ENCODE results near the gene SLC6A6.

The SLC6A6 gene

GRCh38 chr3:14470461-14470860, 68.1 kb downstream of the SLC6A6 start:
- no peak for DNase-seq (ENCODE audit: low read depth in 2 of 2)

DNA sequence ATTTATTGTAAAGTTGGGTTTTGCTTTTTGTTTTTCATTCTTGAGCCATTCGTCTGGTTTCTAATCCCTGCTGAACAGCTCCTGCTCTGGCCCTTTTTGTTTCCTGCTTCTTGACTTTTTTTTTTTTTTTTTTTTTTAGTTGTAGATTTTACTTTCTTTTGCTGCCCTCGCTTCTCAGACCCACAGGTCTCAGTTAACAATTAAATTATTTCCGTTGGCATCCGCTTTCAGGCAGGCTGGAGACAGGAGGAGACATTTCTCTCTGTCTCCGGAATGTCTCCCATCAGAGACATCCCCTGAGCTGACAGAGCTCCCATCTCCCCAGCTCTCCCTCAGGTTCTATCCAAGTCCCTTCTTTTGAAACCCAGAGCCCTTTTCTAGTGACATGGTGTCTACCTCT, 68.6 kb downstream of the SLC6A6 start:
- DNase-seq (ENCODE audit: low read depth in 2 of 2): no peak

- DNase-seq (ENCODE audit: low read depth in 2 of 2): no peak
Measured at GRCh38 chr3:14471690-14472089, 69.3 kb downstream of the SLC6A6 start.

DNA sequence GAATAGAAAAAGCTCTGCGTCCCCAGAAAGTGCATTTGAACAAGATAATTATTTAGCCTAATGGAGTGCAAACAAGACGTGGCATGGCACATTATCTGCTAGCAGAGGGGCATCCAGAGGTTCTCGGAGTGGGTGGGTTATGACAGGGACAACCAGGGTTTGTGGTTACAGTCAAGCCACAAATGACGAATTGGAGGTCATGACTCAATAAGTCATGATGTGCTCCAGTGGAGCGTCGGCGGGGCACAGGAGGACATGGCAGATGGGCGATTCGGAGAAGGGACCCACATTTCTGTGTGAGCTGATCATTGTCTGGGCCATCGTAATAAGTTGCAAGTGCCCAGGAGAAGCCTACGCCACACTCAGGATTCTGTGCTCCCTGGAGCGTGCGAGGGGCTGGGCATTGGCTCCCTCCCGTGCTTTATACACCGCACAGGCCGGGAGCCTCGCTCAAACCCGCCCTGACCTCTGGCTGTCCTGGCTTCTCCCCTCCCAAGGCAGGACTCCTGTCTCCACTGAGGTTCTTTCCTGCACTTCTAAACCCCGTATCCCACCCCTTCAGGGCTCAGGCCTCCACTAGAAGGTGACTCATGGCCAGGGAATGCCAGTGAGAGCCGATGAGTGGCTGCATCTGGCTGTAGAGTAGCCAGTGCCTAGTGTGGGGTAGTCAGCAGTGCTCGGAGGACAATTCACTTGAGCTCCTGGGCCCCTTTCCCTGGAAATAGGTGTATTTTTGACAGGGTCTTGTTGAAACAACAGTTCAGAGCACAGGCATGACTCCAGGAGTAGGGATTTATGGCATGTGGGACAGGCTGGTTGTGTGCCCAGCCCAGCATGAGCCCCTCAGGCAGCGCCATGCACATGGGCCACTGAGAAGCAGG, 70.3 kb downstream of the SLC6A6 start:
- no peak for DNase-seq (ENCODE audit: low read depth in 2 of 2)

DNA sequence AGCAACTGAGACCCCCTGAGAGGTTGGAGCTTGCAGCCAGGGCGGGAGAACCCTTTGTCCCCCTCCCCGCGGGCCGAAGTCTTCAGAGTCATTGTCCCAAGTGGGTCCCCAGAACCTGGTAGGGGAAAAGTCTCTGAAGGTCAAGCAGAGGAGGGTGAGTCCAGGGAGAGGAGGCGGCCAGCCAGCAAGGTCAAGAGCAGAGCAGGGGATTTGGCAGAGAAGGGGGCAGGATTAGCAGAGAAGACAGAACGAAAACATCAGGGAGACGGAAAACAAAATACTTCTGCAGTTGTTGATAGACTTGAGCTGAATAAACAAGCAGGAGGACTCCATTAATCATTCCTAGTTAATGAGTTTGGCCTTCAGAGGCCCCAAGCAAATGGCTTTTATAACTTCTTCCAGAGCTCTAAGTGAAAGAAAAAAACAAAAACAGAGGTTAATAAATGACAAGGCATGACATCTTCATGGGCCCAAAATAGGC, 71.0 kb downstream of the SLC6A6 start:
- no peak for DNase-seq (ENCODE audit: low read depth in 2 of 2)

DNA sequence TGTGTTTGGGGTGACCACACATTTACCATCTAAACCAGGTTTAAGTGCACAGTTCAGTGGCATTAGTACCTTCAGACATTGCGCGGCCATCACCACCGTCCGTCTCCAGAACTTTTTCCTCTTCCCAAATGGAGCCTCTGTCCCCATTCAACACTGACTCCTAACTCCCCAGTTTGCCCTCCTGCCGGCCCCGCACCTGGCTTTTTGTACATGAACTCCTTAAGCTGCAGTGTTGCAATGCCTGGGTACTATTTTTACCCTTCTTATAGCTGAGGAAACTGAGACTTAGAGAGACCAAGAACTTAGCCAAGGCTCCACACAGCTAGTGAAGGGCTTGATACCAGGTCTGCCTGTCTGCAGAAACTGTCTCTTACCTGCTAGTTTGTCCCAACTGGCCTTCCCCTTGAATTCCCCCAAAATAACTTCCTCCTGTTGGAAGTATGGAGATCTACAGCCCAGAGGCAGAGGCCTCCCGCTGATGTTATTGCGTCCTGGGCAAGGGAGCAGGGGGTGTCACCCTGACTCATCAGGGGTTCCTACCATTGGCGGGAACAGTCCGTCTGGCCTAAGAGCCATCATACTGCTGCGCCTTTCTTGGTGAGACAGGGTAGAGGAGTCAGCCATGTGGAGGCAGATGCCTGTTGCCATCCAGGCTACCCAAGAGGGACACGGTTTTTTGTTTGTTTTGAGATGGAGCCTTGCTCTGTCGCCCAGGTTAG, 72.1 kb downstream of the SLC6A6 start:
- no peak for DNase-seq (ENCODE audit: low read depth in 2 of 2)

GRCh38 chr3:14475621-14476020, 73.2 kb downstream of the SLC6A6 start:
- DNase-seq (ENCODE audit: low read depth in 2 of 2): no peak

DNA sequence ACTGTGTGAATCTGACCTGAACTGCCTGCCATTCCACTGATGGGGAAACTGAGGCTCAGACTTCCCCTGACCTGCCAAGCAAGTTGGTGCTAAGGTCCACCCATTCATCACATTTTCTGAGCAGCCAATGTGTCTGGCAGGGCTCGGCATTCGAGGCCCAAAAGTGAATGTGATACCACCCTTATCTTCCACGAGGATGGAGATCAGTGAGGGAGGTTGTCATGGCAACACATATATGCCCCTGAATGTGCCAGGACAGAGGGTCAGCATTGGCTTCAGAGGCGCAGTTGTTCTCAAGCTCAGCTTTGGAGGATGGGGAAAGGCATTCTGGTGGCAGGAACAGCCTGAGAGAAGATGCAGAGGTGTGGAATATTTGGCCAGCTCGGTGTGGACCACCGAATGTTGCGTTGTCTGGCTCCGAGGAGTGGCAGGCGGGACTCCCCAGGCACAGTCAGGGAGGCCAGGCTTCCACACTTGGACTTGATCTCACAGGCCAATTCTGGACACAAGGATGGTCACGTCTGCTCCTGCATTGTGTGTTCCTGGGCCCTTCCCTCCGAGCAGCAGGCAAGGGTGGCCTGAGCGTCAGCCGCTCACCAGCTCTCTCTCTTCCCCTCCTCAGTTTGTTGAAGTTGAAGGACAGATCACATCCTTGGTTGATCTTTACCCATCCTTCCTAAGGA, 74.3 kb downstream of the SLC6A6 start:
- DNase-seq (ENCODE audit: low read depth in 2 of 2): no peak

DNA sequence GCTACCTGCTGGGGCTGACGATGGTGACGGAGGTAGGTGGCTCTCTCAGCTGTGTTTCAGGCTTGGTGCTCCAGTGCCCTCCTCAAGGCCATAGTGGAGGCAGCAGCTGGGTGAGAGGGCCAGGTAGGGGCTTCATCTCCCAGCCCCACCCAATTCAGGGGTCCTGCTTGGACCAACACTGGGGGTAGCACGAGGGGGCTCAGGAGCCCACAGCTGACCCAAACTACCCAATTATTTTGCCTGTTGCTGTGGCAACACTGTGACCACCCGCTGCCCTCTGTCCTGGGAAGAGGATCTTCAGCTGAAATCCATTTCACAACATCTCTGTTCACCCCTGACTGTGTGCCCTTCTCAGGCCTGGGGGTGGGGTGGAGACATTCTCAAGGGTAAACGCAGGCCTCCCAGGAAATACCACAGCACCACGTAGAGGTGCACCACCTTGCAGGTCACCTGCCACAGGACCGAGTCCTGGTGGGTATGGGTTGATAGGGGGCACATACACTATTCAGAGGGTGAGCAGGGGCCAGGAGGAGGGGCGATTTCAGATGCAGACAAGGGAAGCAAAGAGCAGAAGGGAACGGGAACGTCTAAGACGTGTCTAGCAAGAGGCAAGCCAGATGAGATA, 75.0 kb downstream of the SLC6A6 start:
- no peak for DNase-seq (ENCODE audit: low read depth in 2 of 2)

DNA sequence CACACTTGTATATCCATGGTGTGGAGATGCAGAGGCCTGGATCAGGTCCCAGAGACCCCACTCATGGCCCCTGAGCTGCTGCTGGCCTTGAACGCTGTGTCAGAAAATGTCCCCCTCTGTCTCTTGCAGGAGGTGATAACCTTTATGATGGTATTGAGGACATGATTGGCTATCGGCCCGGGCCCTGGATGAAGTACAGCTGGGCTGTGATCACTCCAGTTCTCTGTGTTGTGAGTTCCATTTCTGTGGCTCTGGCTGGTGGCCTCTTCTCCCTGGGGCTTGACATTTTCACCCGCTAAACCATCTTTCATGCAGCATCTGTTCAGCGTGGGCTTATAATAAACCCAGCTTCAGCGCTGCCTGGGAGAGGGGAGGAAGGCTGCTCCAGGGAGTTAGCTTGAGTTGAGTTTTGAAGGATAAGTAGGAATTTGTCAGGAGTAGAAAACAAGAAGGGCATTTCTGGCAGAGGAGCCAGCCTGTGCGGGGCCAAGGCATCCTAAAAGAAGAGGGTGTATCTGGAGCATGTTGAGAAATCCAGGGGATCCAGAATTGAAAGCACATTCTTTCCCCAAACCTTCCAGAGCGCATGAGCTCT, 76.6 kb downstream of the SLC6A6 start:
- DNase-seq (ENCODE audit: low read depth in 2 of 2): no peak

GRCh38 chr3:14479591-14479990, 77.2 kb downstream of the SLC6A6 start:
- DNase-seq (ENCODE audit: low read depth in 2 of 2): no peak

GRCh38 chr3:14480207-14481017, 78.0 kb downstream of the SLC6A6 start:
- no peak for DNase-seq (ENCODE audit: low read depth in 2 of 2)

GRCh38 chr3:14481018-14481645, 78.7 kb downstream of the SLC6A6 start:
- DNase-seq (ENCODE audit: low read depth in 2 of 2): no peak

- no peak for DNase-seq (ENCODE audit: low read depth in 2 of 2)
Measured at GRCh38 chr3:14481646-14482036, 79.2 kb downstream of the SLC6A6 start.

- no peak for DNase-seq (ENCODE audit: low read depth in 2 of 2)
Measured at GRCh38 chr3:14482271-14482721, 79.9 kb downstream of the SLC6A6 start.

GRCh38 chr3:14483286-14483685, 80.9 kb downstream of the SLC6A6 start:
- no peak for DNase-seq (ENCODE audit: low read depth in 2 of 2)

GRCh38 chr3:14484741-14485140, 82.3 kb downstream of the SLC6A6 start:
- no peak for DNase-seq (ENCODE audit: low read depth in 2 of 2)

GRCh38 chr3:14485981-14486380, 83.6 kb downstream of the SLC6A6 start:
- DNase-seq (ENCODE audit: low read depth in 2 of 2): no peak

DNA sequence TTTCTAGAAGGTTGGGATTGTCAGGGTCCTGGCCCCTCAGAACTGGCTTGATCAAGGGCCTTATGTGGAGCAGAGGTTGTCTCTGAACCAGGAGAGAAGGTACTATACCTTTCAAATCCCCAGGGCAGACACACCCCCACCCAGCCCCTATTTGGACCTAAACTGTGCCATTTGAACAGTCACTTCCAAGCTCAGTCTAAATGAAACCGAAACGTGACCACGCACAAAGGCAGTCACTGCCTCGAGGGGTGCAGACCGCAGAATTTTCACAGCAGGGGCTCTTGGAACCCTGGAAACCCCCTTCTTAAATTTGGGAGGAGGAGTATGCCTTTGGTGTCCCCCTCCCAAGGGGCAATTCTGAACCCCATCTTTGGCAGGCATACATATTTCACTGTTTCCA, 84.1 kb downstream of the SLC6A6 start:
- no peak for DNase-seq (ENCODE audit: low read depth in 2 of 2)

GRCh38 chr3:14487086-14487485, 84.7 kb downstream of the SLC6A6 start:
- no peak for DNase-seq (ENCODE audit: low read depth in 2 of 2)
